NB4 (cell line): ENCODE measurements around the gene EXD1.

ENCODE experiments used
- CTCF ChIP-seq: IDR thresholded peaks from one replicate; pipeline ENCODE4 v1.5.1; 2012; ENCODE audit warnings: low read depth, low read length
- POLR2A ChIP-seq: IDR thresholded peaks from 2 replicates; pipeline ENCODE4 v1.6.1; 2011; ENCODE audit warnings: mild to moderate bottlenecking; ENCODE audit not compliant: insufficient read length; ENCODE audit errors: extremely low read depth

- no peak for TF ChIP-seq CTCF
- TF ChIP-seq POLR2A, result no peak
Measured at GRCh38 chr15:41241221-41241964, 10.8 kb upstream of the EXD1 start.
